Measurements from ENCODE around the gene KCNJ18. TPM values are rescaled to one million over a fixed set of nuclear protein-coding genes. Genes with fewer than 3 reads are reported as not detected.

The KCNJ18 gene
- total RNA-seq, 5 donors from 2014 or later (not counting 1 experiment from before 2014, with no cell fraction given), result not detected

DNA sequence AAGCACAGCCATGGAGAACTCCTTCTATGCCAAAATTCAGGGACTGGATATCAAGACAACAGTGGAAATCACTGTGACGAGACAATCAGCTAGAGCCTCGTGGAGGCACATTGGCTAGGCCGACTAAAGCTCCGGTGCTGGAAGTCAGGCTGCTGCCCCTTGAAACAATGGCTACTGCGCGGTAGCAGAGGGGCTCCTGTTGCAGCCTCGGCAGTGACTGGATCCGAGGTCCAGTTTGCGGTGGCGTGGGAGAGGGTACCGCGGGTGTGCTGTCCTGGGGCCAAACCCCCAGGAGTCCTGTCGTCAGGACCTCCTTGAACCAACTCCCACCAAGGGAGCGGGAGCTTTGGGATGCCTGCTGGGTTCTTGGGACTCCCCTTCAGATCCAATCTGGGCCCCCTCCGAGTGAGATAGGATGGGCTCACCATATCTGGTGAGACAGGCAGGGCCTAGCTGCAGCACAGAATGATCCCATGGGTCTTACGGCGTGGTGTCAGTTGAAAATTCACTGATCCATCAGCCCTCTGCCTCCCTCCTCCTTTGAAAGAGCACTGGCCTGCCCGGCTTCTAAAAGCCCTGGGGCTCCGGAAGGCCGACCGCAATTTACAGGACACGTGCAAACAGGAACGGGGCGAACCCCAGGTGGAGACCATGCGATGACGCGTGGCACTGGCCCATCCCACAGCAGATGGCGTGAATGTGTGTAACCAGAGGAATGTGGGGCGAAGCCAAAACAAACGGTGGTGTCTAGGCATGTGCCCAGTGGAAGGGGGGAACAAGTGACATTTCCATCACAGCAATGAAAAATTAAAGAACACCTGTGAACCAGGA, 15.8 kb upstream of the KCNJ18 start:
- peaks cover 0 to 4% of the 10 kb centered on the region in 2 experiments for H3K27me3 ChIP-seq (replicated peaks in 1 of 2; ENCODE audit: control insufficient read depth in 2 of 2, extremely low read depth in 1 of 2, insufficient read depth in 2 of 2, low read length in 1 of 2)
- POLR2A ChIA-PET, result no interaction called here
- DNase-seq, result peak in 2 of 35 experiments; percentile 7 to 23
- Mint-ChIP-seq H3K4me3 (no peak overlapping the region), H3K27ac (no peak overlapping the region), H3K36me3 (no peaks in the 10 kb centered on the region), H3K4me1 (no peaks in the 10 kb centered on the region), H3K27me3 (peaks cover 0 to 2% of the 10 kb centered on the region in 2 donors), H3K9me3 (peaks cover 3 to 12% (median 12%) of the 10 kb centered on the region in 3 donors)
- ATAC-seq (replicated peaks in 1 of 4), result no peak
- H3K9me3 ChIP-seq, result no peaks in the 10 kb centered on the region
- CTCF ChIA-PET, result no interaction called here
- 81% methylated on average over 29 of the region's 30 CpGs for WGBS (ENCODE audit: insufficient coverage)
- H3K36me3 ChIP-seq (ENCODE audit: control insufficient read depth in 2 of 2, extremely low read depth in 1 of 2, insufficient read depth in 1 of 2, low read length in 1 of 2), result no peaks in the 10 kb centered on the region
- no peak overlapping the region for H3K4me3 ChIP-seq (ENCODE audit: control insufficient read depth in 1 of 2, extremely low read depth in 1 of 2, low read length in 1 of 2)
- no peaks in the 10 kb centered on the region for H3K4me1 ChIP-seq (ENCODE audit: control insufficient read depth in 1 of 2, extremely low read depth in 1 of 2, insufficient read depth in 2 of 2, low read length in 2 of 2)
- no peak overlapping the region for H3K27ac ChIP-seq (ENCODE audit: low read length)

DNA sequence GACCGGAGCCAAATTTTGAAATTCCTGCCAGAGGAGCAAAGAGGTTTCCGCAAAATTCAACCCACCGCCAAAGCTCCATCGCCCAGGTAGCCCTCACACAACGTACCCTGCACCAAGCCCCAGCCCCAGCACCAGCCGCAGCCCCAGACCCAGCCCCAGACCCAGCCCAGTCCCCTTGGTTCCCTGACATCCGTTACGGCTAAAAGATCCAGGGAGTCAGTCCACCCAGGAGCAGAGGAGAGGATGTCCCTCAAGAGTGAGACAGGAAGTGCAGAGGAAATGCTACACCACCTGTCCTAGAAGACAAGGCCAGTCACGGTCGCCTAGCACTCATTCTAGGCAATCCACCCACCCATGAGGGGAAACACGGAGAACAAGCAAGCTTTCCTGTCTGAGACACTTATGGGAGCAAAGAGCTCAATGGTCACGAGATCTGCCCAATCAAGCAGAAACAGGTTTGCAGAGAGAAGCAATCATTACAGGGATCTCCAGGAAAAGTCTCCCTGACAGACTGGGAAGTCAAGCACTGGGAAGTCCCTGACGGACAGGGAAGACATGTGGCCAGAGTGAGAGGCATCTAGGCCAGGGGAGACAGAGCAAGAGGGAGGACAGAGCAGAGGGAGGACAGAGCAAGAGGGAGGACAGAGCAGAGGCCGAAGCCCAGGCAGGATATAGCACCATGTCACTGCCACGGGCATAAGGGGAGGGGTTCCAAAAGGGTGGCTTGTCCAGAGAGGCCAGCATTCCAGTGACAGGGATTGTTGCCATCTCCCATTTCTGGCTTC, 15.0 kb upstream of the KCNJ18 start:
- H3K4me3 Mint-ChIP-seq, result no peak overlapping the region
- no peak overlapping the region for H3K27ac Mint-ChIP-seq
- Histone ChIP-seq H3K36me3 (ENCODE audit: control insufficient read depth in 2 of 2, extremely low read depth in 1 of 2, insufficient read depth in 1 of 2, low read length in 1 of 2) (no peaks in the 10 kb centered on the region), H3K4me3 (ENCODE audit: control insufficient read depth in 1 of 2, extremely low read depth in 1 of 2, low read length in 1 of 2) (no peak overlapping the region), H3K9me3 (no peaks in the 10 kb centered on the region), H3K27ac (ENCODE audit: low read length) (no peak overlapping the region), H3K4me1 (ENCODE audit: control insufficient read depth in 1 of 2, extremely low read depth in 1 of 2, insufficient read depth in 2 of 2, low read length in 2 of 2) (no peaks in the 10 kb centered on the region), H3K27me3 (replicated peaks in 1 of 2; ENCODE audit: control insufficient read depth in 2 of 2, extremely low read depth in 1 of 2, insufficient read depth in 2 of 2, low read length in 1 of 2) (peaks cover 0 to 4% of the 10 kb centered on the region in 2 experiments)
- H3K9me3 Mint-ChIP-seq, result peaks cover 3 to 12% (median 12%) of the 10 kb centered on the region in 3 donors
- WGBS (ENCODE audit: insufficient coverage), result 67% methylated on average over 13 of the region's 15 CpGs
- CTCF ChIA-PET, result no interaction called here
- peaks cover 0 to 2% of the 10 kb centered on the region in 2 donors for H3K27me3 Mint-ChIP-seq
- peak in 2 of 35 experiments; percentile 12 to 23 for DNase-seq
- H3K36me3 Mint-ChIP-seq, result no peaks in the 10 kb centered on the region
- POLR2A ChIA-PET, result no interaction called here
- ATAC-seq (replicated peaks in 1 of 4), result no peak
- H3K4me1 Mint-ChIP-seq, result no peaks in the 10 kb centered on the region

DNA sequence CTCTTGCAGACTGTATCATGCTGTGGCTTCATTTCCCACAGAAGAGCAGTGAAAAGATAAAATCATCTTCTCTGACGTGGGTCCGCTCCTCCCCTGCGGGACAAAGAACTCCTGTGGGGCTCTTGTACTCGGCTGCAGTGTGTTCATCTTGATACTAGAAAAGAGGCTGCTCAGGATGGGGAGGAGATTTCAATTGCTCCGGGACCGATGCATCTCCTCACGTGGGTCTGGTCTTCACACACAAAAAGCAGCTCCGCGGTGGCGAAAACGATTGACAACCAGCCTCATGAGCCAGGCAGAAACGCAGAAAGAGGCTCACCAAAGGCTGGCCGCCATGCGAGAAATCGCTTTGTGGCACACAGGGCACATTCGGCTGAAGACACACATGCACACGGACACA, 14.4 kb upstream of the KCNJ18 start:
- H3K36me3 ChIP-seq (ENCODE audit: control insufficient read depth in 2 of 2, extremely low read depth in 1 of 2, insufficient read depth in 1 of 2, low read length in 1 of 2), result no peaks in the 10 kb centered on the region
- H3K9me3 ChIP-seq, result no peaks in the 10 kb centered on the region
- POLR2A ChIA-PET, result no interaction called here
- no peak for ATAC-seq (replicated peaks in 1 of 4)
- H3K4me1 ChIP-seq (ENCODE audit: control insufficient read depth in 1 of 2, extremely low read depth in 1 of 2, insufficient read depth in 2 of 2, low read length in 2 of 2), result no peaks in the 10 kb centered on the region
- H3K27me3 ChIP-seq (replicated peaks in 1 of 2; ENCODE audit: control insufficient read depth in 2 of 2, extremely low read depth in 1 of 2, insufficient read depth in 2 of 2, low read length in 1 of 2), result peaks cover 0 to 4% of the 10 kb centered on the region in 2 experiments
- WGBS (ENCODE audit: insufficient coverage), result 84% methylated on average over 15 of the region's 17 CpGs
- Mint-ChIP-seq H3K27ac (no peak overlapping the region), H3K4me3 (no peak overlapping the region), H3K9me3 (peaks cover 3 to 12% (median 12%) of the 10 kb centered on the region in 3 donors), H3K36me3 (no peaks in the 10 kb centered on the region), H3K4me1 (no peaks in the 10 kb centered on the region), H3K27me3 (no peaks in the 10 kb centered on the region)
- H3K4me3 ChIP-seq (ENCODE audit: control insufficient read depth in 1 of 2, extremely low read depth in 1 of 2, low read length in 1 of 2), result no peak overlapping the region
- H3K27ac ChIP-seq (ENCODE audit: low read length), result no peak overlapping the region
- DNase-seq, result peak in 1 of 35 experiments; percentile 11
- CTCF ChIA-PET, result no interaction called here

DNA sequence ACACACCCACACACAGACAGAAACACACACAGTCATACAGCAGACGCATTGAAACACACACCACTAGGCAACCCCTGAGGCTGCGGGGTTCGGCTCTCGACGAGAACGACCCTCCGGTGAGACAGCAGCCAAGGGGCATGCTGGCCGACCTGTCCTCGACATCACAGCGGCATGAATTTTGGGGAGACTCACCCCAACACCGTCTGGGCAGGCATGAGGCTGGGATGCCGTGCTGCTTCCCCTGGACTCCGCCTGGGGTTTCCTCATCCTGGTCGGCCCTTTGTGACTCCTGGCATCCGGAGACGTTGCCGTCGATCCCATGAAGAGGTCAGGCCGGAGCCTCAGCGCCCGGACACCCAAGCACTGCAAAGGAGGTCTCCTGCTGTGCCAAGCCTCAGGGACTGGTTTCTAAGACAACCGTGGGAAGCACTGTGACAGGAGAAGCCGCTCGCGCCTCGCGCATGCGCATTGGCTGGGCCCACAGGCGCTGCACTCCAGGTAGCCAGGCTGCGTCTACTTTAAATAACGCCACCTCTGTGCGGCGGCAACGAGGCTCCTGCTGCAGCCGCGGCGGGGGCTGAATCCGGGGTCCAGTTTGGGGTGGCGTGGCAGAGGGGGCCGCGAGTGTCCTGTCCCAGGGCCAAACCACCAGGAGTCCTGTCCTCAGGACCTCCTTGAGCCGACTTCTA, 13.8 kb upstream of the KCNJ18 start:
- no peaks in the 10 kb centered on the region for H3K4me1 ChIP-seq (ENCODE audit: control insufficient read depth in 1 of 2, extremely low read depth in 1 of 2, insufficient read depth in 2 of 2, low read length in 2 of 2)
- ATAC-seq (replicated peaks in 1 of 4) (no peak), DNase-seq (peak in 1 of 35 experiments; percentile 25)
- ChIA-PET CTCF (no interaction called here), POLR2A (no interaction called here)
- WGBS (ENCODE audit: insufficient coverage), result 85% methylated on average over 41 of the region's 42 CpGs
- Mint-ChIP-seq H3K36me3 (no peaks in the 10 kb centered on the region), H3K9me3 (peaks cover under 1 to 9% (median 8%) of the 10 kb centered on the region in 3 donors), H3K4me1 (no peaks in the 10 kb centered on the region), H3K27ac (no peak overlapping the region), H3K4me3 (no peak overlapping the region), H3K27me3 (no peaks in the 10 kb centered on the region)
- peaks cover 0 to 4% of the 10 kb centered on the region in 2 experiments for H3K27me3 ChIP-seq (replicated peaks in 1 of 2; ENCODE audit: control insufficient read depth in 2 of 2, extremely low read depth in 1 of 2, insufficient read depth in 2 of 2, low read length in 1 of 2)
- H3K36me3 ChIP-seq (ENCODE audit: control insufficient read depth in 2 of 2, extremely low read depth in 1 of 2, insufficient read depth in 1 of 2, low read length in 1 of 2), result no peaks in the 10 kb centered on the region
- no peaks in the 10 kb centered on the region for H3K9me3 ChIP-seq
- H3K27ac ChIP-seq (ENCODE audit: low read length), result no peak overlapping the region
- no peak overlapping the region for H3K4me3 ChIP-seq (ENCODE audit: control insufficient read depth in 1 of 2, extremely low read depth in 1 of 2, low read length in 1 of 2)

DNA sequence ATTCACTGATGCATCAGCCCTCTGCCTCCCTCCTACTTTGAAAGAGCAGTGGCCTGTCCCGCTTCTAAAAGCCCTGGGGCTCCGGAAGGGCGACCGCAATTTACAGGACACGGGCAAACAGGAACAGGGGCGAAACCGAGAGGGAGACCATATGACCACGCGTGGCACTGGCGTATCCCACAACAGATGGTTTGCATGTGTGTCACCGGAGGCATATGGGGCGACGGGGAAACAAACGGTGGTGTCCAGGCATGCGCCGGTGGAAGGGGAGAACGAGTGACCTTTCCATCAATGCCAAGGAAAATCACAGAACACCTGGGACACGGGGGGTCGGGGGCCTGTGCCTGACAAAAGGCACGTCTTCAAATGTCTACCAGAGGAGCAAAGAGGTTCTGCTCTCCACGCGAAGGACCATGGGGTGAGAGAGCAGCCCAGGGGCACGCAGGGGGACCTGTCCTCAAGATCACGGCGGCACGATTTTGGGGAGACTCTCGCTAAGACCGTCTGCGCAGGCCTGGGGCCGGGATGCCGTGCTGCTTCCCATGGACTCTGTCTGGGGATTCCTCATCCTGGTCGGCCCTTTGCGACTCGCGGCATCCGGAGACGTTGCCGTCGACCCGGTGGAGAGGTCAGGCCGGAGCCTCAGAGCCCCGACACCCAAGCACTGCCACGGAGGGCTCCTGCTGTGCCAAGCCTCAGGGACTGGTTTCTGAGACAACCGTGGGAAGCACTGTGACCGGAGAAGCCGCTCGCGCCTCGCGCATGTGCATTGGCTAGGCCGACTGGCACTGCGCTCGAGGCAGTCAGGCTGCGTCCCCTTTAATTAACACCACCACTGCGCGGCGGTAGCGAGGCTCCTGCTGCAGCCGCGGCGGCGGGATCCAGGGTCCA, 12.8 kb upstream of the KCNJ18 start:
- WGBS (ENCODE audit: insufficient coverage), result 83% methylated on average over 58 of the region's 62 CpGs
- ATAC-seq (replicated peaks in 1 of 4), result no peak

More for the DNA sequence above, 12.8 kb upstream of the KCNJ18 start:
- Histone ChIP-seq H3K27me3 (replicated peaks in 1 of 2; ENCODE audit: control insufficient read depth in 2 of 2, extremely low read depth in 1 of 2, insufficient read depth in 2 of 2, low read length in 1 of 2) (peaks cover 0 to 4% of the 10 kb centered on the region in 2 experiments), H3K36me3 (ENCODE audit: control insufficient read depth in 2 of 2, extremely low read depth in 1 of 2, insufficient read depth in 1 of 2, low read length in 1 of 2) (no peaks in the 10 kb centered on the region), H3K9me3 (no peaks in the 10 kb centered on the region), H3K4me3 (ENCODE audit: control insufficient read depth in 1 of 2, extremely low read depth in 1 of 2, low read length in 1 of 2) (no peak overlapping the region), H3K27ac (ENCODE audit: low read length) (no peak overlapping the region), H3K4me1 (ENCODE audit: control insufficient read depth in 1 of 2, extremely low read depth in 1 of 2, insufficient read depth in 2 of 2, low read length in 2 of 2) (no peaks in the 10 kb centered on the region)
- H3K36me3 Mint-ChIP-seq, result no peaks in the 10 kb centered on the region
- DNase-seq, result peak in 1 of 35 experiments; percentile 17
- POLR2A ChIA-PET, result no interaction called here
- CTCF ChIA-PET, result no interaction called here
- H3K27ac Mint-ChIP-seq, result no peak overlapping the region
- peaks cover 0 to 8% (median 4%) of the 10 kb centered on the region in 3 donors for H3K9me3 Mint-ChIP-seq
- H3K27me3 Mint-ChIP-seq, result no peaks in the 10 kb centered on the region
- H3K4me1 Mint-ChIP-seq, result no peaks in the 10 kb centered on the region
- H3K4me3 Mint-ChIP-seq, result no peak overlapping the region

Data from T-cell (primary cell).